PFSK-1 (cell line): ENCODE data around the gene USP24.

ENCODE experiments used
- POLR2AphosphoS5 ChIP-seq: IDR thresholded peaks from 2 replicates; pipeline ENCODE4 v1.6.1; 2012; ENCODE audit warnings: low read depth, mild to moderate bottlenecking, control low read depth, low read length, moderate library complexity
- SIN3A ChIP-seq: IDR thresholded peaks from 2 replicates; pipeline ENCODE4 v1.6.1; 2012; ENCODE audit warnings: mild to moderate bottlenecking, low read length, moderate library complexity, borderline replicate concordance; ENCODE audit not compliant: insufficient read depth
- TF ChIP-seq, protein P1 (sequence below), 2 experiments: IDR thresholded peaks; 2 replicates each; pipeline versions ENCODE4 v1.6.1 to v1.8.0; 2011 to 2012; ENCODE audit warnings: low read depth in 2 of 2, low read length in 2 of 2, control low read depth in 1 of 2, inconsistent platforms in 1 of 2, mild to moderate bottlenecking in 1 of 2, moderate library complexity in 1 of 2; ENCODE audit not compliant: insufficient read depth in 1 of 2

GRCh38 chr1:55209247-55209646 is 5.9 kb downstream of the USP24 start:
- no peak for TF ChIP-seq SIN3A
- TF ChIP-seq, protein P1, sequence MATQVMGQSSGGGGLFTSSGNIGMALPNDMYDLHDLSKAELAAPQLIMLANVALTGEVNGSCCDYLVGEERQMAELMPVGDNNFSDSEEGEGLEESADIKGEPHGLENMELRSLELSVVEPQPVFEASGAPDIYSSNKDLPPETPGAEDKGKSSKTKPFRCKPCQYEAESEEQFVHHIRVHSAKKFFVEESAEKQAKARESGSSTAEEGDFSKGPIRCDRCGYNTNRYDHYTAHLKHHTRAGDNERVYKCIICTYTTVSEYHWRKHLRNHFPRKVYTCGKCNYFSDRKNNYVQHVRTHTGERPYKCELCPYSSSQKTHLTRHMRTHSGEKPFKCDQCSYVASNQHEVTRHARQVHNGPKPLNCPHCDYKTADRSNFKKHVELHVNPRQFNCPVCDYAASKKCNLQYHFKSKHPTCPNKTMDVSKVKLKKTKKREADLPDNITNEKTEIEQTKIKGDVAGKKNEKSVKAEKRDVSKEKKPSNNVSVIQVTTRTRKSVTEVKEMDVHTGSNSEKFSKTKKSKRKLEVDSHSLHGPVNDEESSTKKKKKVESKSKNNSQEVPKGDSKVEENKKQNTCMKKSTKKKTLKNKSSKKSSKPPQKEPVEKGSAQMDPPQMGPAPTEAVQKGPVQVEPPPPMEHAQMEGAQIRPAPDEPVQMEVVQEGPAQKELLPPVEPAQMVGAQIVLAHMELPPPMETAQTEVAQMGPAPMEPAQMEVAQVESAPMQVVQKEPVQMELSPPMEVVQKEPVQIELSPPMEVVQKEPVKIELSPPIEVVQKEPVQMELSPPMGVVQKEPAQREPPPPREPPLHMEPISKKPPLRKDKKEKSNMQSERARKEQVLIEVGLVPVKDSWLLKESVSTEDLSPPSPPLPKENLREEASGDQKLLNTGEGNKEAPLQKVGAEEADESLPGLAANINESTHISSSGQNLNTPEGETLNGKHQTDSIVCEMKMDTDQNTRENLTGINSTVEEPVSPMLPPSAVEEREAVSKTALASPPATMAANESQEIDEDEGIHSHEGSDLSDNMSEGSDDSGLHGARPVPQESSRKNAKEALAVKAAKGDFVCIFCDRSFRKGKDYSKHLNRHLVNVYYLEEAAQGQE (IDR thresholded peaks at IDR 0.05; ENCODE audit: insufficient read depth in 1 of 2, low read depth in 2 of 2, low read length in 2 of 2) = no peak
- TF ChIP-seq POLR2AphosphoS5 = no peak
